Right kidney (tissue), 9 donors: Measurements from ENCODE around the gene INO80.
A peak's percentile ranks its signal among the peaks of the same experiment; 100 is the strongest.
"Not testable (repeated sequence)": the region's sequence is repeated elsewhere in the genome, so short reads cannot be mapped to it uniquely, and the experiment has no call there.

Experiments used
- DNase-seq: peaks from one replicate; pipeline ENCODE4 v3.0.0-alpha.2; 2016
- long read RNA-seq, 8 donors: transcript quantifications; one replicate each; lab custom pipeline, GENCODE V29; 2026

The INO80 gene
- long read RNA-seq, donor 1, full-length matches to known transcripts, result 2 of 9 reads
- long read RNA-seq, donor 1, partial matches to known transcripts, result 7 of 9 reads
- long read RNA-seq, donor 1, other reads (novel, unspliced or antisense), result 0 of 9 reads
- long read RNA-seq, donor 2, partial matches to known transcripts, result 0 of 2 reads
- long read RNA-seq, donor 2, other reads (novel, unspliced or antisense), result 0 of 2 reads
- long read RNA-seq, donor 3, result 0 reads
- long read RNA-seq, donor 4, result 0 reads
- long read RNA-seq, donor 5, result 0 reads
- long read RNA-seq, donor 6, partial matches to known transcripts, result 0 of 2 reads
- long read RNA-seq, donor 6, other reads (novel, unspliced or antisense), result 0 of 2 reads
- long read RNA-seq, donor 7, result 0 reads
- long read RNA-seq, donor 8, partial matches to known transcripts, result 19 of 20 reads
- long read RNA-seq, donor 8, other reads (novel, unspliced or antisense), result 0 of 20 reads

- DNase-seq, result peak; percentile 100
Observed at GRCh38 chr15:41116116-41116961, at the start of gene INO80. TSS of gene INO80 (minus strand) at chr15:41116280. CDS start at chr15:41096310, 19,970 bp downstream.

GRCh38 chr15:41161736-41162135 lies 45.7 kb upstream of the INO80 start:
- DNase-seq, result no peak

GRCh38 chr15:41161336-41161735 lies 45.3 kb upstream of the INO80 start:
- no peak for DNase-seq

GRCh38 chr15:41160639-41161315 lies 44.7 kb upstream of the INO80 start:
- no peak for DNase-seq

- DNase-seq, result no peak
Observed at GRCh38 chr15:41154412-41154811, 38.3 kb upstream of the INO80 start.

GRCh38 chr15:41153733-41154132 lies 37.7 kb upstream of the INO80 start:
- no peak for DNase-seq

- no peak for DNase-seq
Observed at GRCh38 chr15:41151451-41152005, 35.4 kb upstream of the INO80 start.

- DNase-seq, result no peak
Observed at GRCh38 chr15:41150279-41150678, 34.2 kb upstream of the INO80 start.

GRCh38 chr15:41148065-41148464 lies 32.0 kb upstream of the INO80 start:
- DNase-seq, result no peak

GRCh38 chr15:41139619-41140018 lies 23.5 kb upstream of the INO80 start:
- DNase-seq, result no peak

- not testable (repeated sequence) for DNase-seq
Observed at GRCh38 chr15:41139112-41139511, 23.0 kb upstream of the INO80 start.

GRCh38 chr15:41135580-41135979 lies 19.5 kb upstream of the INO80 start:
- not testable (repeated sequence) for DNase-seq

- peak; percentile 52 for DNase-seq
Observed at GRCh38 chr15:41133454-41133853, 17.4 kb upstream of the INO80 start.

GRCh38 chr15:41132094-41132493 lies 16.0 kb upstream of the INO80 start:
- not testable (repeated sequence) for DNase-seq

GRCh38 chr15:41128174-41128902 lies 12.3 kb upstream of the INO80 start:
- no peak for DNase-seq

GRCh38 chr15:41125931-41126642 lies 10.0 kb upstream of the INO80 start:
- DNase-seq, result no peak

- DNase-seq, result no peak
Observed at GRCh38 chr15:41125063-41125669, 9.1 kb upstream of the INO80 start.

- DNase-seq, result no peak
Observed at GRCh38 chr15:41124058-41124457, 8.0 kb upstream of the INO80 start.

GRCh38 chr15:41122849-41123248 lies 6.8 kb upstream of the INO80 start:
- no peak for DNase-seq

GRCh38 chr15:41121951-41122350 lies 5.9 kb upstream of the INO80 start:
- DNase-seq, result no peak

- no peak for DNase-seq
Observed at GRCh38 chr15:41116962-41117252, 827 bp upstream of the INO80 start.
